T-helper 1 cell treated with Interleukin-12 subunit alpha and Interleukin-12 subunit beta and Interleukin-4 antibody, amounts not matched to agents 30 μg/mL and 1 μg/mL, for 36 hours (primary cell): Measurements from ENCODE around the gene ANKRD30A.
"Not testable (repeated sequence)": the region's sequence is repeated elsewhere in the genome, so short reads cannot be mapped to it uniquely, and the experiment has no call there.

Experiments used
- H3K27ac Mint-ChIP-seq: one replicate; pipeline ENCODE4 v1.8.0; 2021; ENCODE audit warnings: mild to moderate bottlenecking, mixed read lengths
- H3K27me3 Mint-ChIP-seq: one replicate; pipeline ENCODE4 v1.8.0; 2021; ENCODE audit warnings: low read depth, mixed read lengths
- H3K36me3 Mint-ChIP-seq: one replicate; pipeline ENCODE4 v1.8.0; 2021; ENCODE audit warnings: low read depth, mixed read lengths
- H3K4me1 Mint-ChIP-seq: one replicate; pipeline ENCODE4 v1.8.0; 2021; ENCODE audit warnings: low read depth, mixed read lengths
- H3K4me3 Mint-ChIP-seq: one replicate; pipeline ENCODE4 v1.8.0; 2021; ENCODE audit warnings: mild to moderate bottlenecking, moderate library complexity, mixed read lengths
- H3K9me3 Mint-ChIP-seq: one replicate; pipeline ENCODE4 v1.8.0; 2021; ENCODE audit warnings: mixed read lengths

Gene ANKRD30A

DNA sequence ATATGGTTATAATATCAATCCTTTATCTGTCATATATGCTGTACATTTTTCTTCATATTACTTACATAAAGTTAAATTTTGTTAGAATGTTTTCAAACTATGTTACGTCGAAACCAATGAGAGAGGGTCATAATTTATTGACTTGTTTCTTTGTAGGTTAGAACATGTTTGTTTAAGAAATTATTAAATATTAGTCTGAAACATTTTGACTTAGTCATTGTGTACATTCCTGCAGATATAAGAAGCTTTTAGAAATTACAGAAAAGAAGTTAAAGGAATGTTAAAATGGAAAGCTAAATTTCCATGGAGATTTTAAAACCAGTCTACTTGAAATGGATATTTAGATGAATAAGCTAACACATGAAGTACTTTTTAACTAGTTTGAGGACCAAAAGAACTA, 99.8 kb downstream of the ANKRD30A start:
- H3K4me3 Mint-ChIP-seq = no peak overlapping the region
- H3K27ac Mint-ChIP-seq = no peak overlapping the region
- no peaks in the 10 kb centered on the region for H3K27me3 Mint-ChIP-seq
- H3K9me3 Mint-ChIP-seq = peaks cover 8% of the 10 kb centered on the region
- no peaks in the 10 kb centered on the region for H3K4me1 Mint-ChIP-seq
- no peaks in the 10 kb centered on the region for H3K36me3 Mint-ChIP-seq

- Mint-ChIP-seq H3K27ac (no peak overlapping the region), H3K4me1 (no peaks in the 10 kb centered on the region), H3K27me3 (no peaks in the 10 kb centered on the region), H3K9me3 (peaks cover 8% of the 10 kb centered on the region), H3K36me3 (no peaks in the 10 kb centered on the region), H3K4me3 (no peak overlapping the region)
Measured at GRCh38 chr10:37226524-37226923, 101.1 kb downstream of the ANKRD30A start.

DNA sequence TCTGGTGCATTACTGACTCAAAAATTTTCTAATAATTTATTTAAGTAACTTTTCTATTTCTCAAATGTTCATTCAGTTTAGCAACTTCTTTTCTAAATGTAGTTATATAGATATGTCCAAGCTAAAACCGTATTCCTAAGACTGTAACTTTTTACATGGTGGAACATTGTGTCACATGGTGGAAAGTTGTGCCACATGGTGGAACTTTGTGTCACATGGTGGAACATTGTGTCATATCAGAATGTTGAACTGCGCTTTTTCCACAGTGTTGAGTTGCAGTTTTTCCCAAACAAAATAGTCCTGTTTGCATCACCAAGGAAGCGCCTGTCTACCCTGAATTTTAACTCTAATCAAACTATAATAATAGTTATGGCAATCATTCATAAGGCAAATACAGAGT, 109.3 kb downstream of the ANKRD30A start:
- no peaks in the 10 kb centered on the region for H3K36me3 Mint-ChIP-seq
- H3K27me3 Mint-ChIP-seq = no peaks in the 10 kb centered on the region
- no peak overlapping the region for H3K27ac Mint-ChIP-seq
- peaks cover 15% of the 10 kb centered on the region for H3K9me3 Mint-ChIP-seq
- no peak overlapping the region for H3K4me3 Mint-ChIP-seq
- no peaks in the 10 kb centered on the region for H3K4me1 Mint-ChIP-seq

GRCh38 chr10:37236093-37236492, 110.7 kb downstream of the ANKRD30A start:
- H3K27me3 Mint-ChIP-seq = no peaks in the 10 kb centered on the region
- no peaks in the 10 kb centered on the region for H3K4me1 Mint-ChIP-seq
- H3K4me3 Mint-ChIP-seq = no peak overlapping the region
- no peaks in the 10 kb centered on the region for H3K36me3 Mint-ChIP-seq
- no peak overlapping the region for H3K27ac Mint-ChIP-seq
- peaks cover 20% of the 10 kb centered on the region for H3K9me3 Mint-ChIP-seq

DNA sequence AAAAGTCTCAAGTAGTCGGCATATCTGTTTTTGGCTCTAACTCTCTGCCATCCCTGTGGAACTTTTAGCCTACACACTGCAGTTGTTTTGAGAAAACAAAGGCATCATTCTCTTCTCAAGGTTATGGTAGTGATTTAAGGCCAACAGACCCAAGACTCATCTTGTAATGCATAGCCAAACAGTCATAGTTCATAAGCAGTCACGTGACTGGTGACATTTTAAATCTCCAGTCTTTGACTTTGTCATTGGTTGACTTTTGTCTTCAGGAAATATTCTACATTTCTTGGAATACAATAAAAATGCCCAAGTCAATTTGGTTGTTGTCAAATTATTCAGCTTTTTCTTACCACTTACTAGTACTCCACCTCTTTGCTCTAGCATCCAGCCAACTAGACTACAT, 114.8 kb downstream of the ANKRD30A start:
- no peak overlapping the region for H3K27ac Mint-ChIP-seq
- no peaks in the 10 kb centered on the region for H3K27me3 Mint-ChIP-seq

DNA sequence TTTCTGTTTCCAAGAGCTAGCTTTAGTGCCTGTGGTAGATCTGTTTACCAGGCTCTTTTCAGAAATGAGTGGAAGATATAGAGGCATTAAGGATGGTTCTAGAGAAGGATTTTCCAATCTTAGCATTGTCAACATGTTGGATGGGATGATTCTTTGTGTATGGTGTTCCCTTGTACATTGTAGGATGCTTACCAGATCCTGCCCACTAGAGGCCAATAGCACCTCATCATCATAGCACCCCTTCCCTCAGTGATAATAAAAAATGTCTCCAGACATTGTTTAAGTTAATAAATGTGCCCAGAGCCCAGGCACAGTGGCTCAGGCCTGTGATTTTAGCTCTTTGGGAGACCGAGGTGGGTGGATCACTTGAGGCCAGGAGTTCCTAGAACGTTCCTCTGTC, 121.2 kb downstream of the ANKRD30A start:
- no peaks in the 10 kb centered on the region for H3K4me1 Mint-ChIP-seq
- no peak overlapping the region for H3K4me3 Mint-ChIP-seq
- H3K27ac Mint-ChIP-seq = no peak overlapping the region
- H3K27me3 Mint-ChIP-seq = no peaks in the 10 kb centered on the region
- H3K9me3 Mint-ChIP-seq = peaks cover 29% of the 10 kb centered on the region
- H3K36me3 Mint-ChIP-seq = no peaks in the 10 kb centered on the region

More for the DNA sequence above, 114.8 kb downstream of the ANKRD30A start:
- H3K4me3 Mint-ChIP-seq = no peak overlapping the region
- no peaks in the 10 kb centered on the region for H3K36me3 Mint-ChIP-seq
- H3K4me1 Mint-ChIP-seq = no peaks in the 10 kb centered on the region
- H3K9me3 Mint-ChIP-seq = peaks cover 20% of the 10 kb centered on the region

- not testable (repeated sequence) for H3K27me3 Mint-ChIP-seq, H3K4me1 Mint-ChIP-seq, H3K4me3 Mint-ChIP-seq, H3K36me3 Mint-ChIP-seq, H3K27ac Mint-ChIP-seq
- peaks cover 21% of the 10 kb centered on the region for H3K9me3 Mint-ChIP-seq
Measured at GRCh38 chr10:37255837-37256236, 130.4 kb downstream of the ANKRD30A start.

- Mint-ChIP-seq H3K4me3 (no peak overlapping the region), H3K36me3 (no peaks in the 10 kb centered on the region), H3K27ac (no peak overlapping the region), H3K4me1 (no peaks in the 10 kb centered on the region), H3K9me3 (peaks cover 14% of the 10 kb centered on the region), H3K27me3 (no peaks in the 10 kb centered on the region)
Measured at GRCh38 chr10:37263304-37263703, 137.9 kb downstream of the ANKRD30A start.

DNA sequence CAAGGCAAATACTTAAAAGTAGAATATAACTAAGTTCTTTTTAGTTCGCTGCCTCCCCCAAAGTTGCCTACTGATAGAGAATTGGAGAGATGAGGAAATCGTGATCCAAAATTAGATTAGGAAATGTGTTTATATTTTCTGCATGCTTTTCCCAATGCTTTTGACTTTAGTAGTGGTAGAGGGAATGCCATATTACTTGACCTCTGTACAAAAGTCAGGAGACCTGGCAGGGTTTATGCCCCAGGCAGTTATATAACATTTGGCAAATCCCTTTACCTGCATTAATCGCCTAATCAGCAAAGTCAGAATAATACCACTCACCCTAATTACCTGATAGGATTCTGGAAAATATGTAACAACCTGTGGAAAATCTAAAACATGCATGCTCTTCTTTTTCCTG, 142.9 kb downstream of the ANKRD30A start:
- H3K4me3 Mint-ChIP-seq = no peak overlapping the region
- no peaks in the 10 kb centered on the region for H3K27me3 Mint-ChIP-seq
- no peaks in the 10 kb centered on the region for H3K4me1 Mint-ChIP-seq
- H3K9me3 Mint-ChIP-seq = peaks cover 17% of the 10 kb centered on the region
- no peaks in the 10 kb centered on the region for H3K36me3 Mint-ChIP-seq
- no peak overlapping the region for H3K27ac Mint-ChIP-seq

DNA sequence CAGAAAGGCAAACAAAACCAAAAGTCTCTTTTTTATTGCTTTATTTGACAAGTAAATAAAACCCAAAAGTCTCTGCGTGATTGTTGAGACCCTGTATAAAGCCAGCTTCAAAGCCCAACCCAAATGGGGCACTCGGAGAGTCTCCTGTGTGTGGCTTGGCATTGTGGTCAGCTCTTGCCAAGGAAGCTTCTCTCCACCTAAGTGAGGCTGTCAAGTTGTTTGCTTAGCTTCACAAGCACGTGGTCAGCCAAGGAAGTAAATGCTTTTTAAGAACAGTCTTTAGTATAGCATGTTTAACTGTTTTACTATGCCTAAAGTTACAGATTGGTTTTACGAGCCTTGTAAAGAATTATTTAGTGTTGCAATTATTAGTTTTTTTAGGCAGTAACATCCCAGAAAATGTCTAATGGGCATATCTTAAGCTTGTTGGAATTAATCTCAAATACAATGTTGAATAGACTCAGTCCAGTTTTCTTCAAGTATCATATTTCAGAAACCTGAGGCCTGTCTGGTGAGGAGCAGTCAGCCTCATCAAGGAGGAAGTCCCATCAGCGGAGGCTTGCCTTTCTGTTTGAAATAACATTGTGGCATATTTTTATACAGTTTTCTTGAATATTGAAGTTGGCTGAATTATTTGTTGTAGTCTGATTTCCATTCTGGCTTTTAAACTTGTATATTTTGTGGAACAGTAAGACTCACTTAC, 144.3 kb downstream of the ANKRD30A start:
- no peak overlapping the region for H3K4me3 Mint-ChIP-seq
- H3K9me3 Mint-ChIP-seq = peaks cover 23% of the 10 kb centered on the region
- H3K27me3 Mint-ChIP-seq = no peaks in the 10 kb centered on the region
- no peak overlapping the region for H3K27ac Mint-ChIP-seq
- no peaks in the 10 kb centered on the region for H3K36me3 Mint-ChIP-seq
- H3K4me1 Mint-ChIP-seq = no peaks in the 10 kb centered on the region

DNA sequence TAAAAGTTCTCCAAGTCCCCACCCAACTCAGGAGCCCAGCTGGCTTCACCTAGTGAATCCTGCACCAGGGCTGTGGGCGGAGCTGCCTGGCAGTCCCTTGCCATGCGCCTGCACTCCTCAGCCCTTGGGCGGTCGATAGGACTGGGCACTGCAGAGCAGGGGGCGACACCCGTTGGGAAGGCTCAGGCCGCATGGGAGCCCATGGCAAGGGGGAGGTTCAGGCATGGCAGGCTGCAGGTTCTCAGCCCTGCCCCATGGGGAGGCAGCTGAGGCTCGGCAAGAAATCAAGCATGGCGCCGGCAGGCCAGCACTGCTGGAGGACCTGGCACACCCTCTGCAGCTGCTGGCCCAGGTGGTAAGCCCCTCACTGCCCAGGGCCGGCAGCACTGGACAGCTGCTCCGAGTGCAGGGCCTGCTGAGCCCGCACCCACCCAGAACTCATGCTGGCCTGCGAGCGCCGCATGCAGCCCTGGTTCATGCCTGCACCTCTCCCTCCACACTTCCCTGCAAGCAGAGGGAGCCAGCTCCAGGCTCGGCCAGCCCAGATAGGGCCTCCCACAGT, 149.9 kb downstream of the ANKRD30A start:
- H3K36me3 Mint-ChIP-seq = no peaks in the 10 kb centered on the region
- H3K27ac Mint-ChIP-seq = no peak overlapping the region
- H3K27me3 Mint-ChIP-seq = no peaks in the 10 kb centered on the region
- no peak overlapping the region for H3K4me3 Mint-ChIP-seq
- no peaks in the 10 kb centered on the region for H3K4me1 Mint-ChIP-seq
- H3K9me3 Mint-ChIP-seq = peaks cover 52% of the 10 kb centered on the region

GRCh38 chr10:37285063-37285462, 159.7 kb downstream of the ANKRD30A start:
- no peak overlapping the region for H3K27ac Mint-ChIP-seq
- no peaks in the 10 kb centered on the region for H3K4me1 Mint-ChIP-seq
- no peak overlapping the region for H3K4me3 Mint-ChIP-seq
- peaks cover 41% of the 10 kb centered on the region for H3K9me3 Mint-ChIP-seq
- H3K27me3 Mint-ChIP-seq = no peaks in the 10 kb centered on the region
- H3K36me3 Mint-ChIP-seq = no peaks in the 10 kb centered on the region

GRCh38 chr10:37289833-37290464, 164.6 kb downstream of the ANKRD30A start:
- Mint-ChIP-seq H3K4me3 (no peak overlapping the region), H3K27me3 (no peaks in the 10 kb centered on the region), H3K9me3 (peaks cover 35% of the 10 kb centered on the region), H3K27ac (no peak overlapping the region), H3K4me1 (no peaks in the 10 kb centered on the region), H3K36me3 (no peaks in the 10 kb centered on the region)

DNA sequence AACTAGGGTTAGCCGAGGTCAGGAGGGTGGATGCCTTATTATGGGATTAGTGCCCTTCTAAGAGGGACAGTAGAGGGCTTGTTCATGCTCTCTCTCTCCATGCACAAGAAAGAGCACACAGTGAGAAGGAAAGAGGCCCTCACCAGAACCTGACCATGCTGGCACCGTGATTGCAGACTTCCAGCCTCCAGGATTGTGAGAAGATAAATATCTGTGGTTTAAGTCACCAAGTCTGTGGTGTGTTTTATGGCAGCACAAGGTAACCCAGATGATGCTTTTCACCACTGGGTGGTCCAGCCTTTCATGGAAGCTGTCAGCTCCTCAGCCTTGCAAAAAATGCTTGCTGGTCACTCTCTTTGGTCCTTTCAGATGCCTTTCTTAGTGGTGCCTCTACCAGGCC, 175.9 kb downstream of the ANKRD30A start:
- Mint-ChIP-seq H3K4me1 (no peaks in the 10 kb centered on the region), H3K36me3 (no peaks in the 10 kb centered on the region), H3K4me3 (no peak overlapping the region), H3K27me3 (no peaks in the 10 kb centered on the region), H3K9me3 (peaks cover 24% of the 10 kb centered on the region), H3K27ac (no peak overlapping the region)

DNA sequence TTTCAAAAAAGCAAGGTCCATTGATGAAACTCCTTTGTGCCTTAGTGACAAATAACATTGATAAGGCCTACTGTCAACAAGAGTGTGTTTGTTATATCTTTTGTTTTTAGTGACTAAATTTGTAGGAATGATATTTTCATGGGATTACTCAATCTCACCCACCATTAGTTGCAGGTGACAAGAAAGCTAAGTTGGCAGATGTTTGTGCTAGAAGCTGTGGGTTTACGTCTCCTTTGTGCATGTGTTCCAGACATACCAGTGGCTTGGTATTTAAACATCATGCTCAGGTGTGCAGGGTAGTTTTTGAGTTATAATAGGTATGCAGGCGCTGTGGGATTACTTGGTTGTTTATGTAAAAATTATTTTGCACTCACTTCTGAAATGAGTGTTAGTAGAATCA, 178.6 kb downstream of the ANKRD30A start:
- no peak overlapping the region for H3K4me3 Mint-ChIP-seq
- no peak overlapping the region for H3K27ac Mint-ChIP-seq
- H3K4me1 Mint-ChIP-seq = no peaks in the 10 kb centered on the region
- no peaks in the 10 kb centered on the region for H3K36me3 Mint-ChIP-seq
- H3K27me3 Mint-ChIP-seq = no peaks in the 10 kb centered on the region
- H3K9me3 Mint-ChIP-seq = peaks cover 18% of the 10 kb centered on the region
